Smooth muscle cell of the brain vasculature (primary cell): ENCODE measurements around the gene TCF4.

ENCODE experiments used
- DNase-seq: peaks from one replicate; pipeline ENCODE4 v3.0.0-alpha.2; 2012; ENCODE audit warnings: low read depth, low spot score

TCF4 gene

DNA sequence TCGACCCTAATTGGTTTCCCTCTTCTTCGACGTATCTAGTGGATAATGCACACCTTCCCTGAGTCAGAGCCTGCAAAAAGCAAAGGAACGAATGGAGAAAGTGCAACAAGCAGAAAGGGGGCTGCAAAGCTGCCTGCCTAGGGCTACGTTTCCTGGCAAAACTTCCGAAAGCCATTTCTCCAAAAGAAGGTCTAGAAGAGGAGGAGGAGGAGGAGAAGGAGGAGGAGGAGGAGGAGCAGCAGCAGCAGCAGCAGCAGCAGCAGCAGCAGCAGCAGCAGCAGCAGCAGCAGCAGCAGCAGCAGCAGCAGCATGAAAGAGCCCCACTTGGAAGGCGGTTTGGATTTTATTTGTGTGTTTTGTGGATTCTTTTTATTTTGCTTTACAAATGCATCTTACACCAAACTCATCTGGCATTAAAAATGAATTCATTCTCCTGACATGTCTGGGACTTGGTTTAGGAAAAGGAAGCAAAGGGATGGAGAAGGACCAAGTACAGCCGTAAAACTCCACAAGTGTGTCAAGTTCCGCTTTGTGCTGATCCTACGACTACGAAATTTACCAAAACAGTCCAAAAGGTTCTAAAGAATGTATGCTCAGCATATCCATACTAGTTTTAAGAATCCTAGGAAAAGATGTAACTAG, 2.0 kb downstream of the TCF4 start:
- DNase-seq, result no peak

DNA sequence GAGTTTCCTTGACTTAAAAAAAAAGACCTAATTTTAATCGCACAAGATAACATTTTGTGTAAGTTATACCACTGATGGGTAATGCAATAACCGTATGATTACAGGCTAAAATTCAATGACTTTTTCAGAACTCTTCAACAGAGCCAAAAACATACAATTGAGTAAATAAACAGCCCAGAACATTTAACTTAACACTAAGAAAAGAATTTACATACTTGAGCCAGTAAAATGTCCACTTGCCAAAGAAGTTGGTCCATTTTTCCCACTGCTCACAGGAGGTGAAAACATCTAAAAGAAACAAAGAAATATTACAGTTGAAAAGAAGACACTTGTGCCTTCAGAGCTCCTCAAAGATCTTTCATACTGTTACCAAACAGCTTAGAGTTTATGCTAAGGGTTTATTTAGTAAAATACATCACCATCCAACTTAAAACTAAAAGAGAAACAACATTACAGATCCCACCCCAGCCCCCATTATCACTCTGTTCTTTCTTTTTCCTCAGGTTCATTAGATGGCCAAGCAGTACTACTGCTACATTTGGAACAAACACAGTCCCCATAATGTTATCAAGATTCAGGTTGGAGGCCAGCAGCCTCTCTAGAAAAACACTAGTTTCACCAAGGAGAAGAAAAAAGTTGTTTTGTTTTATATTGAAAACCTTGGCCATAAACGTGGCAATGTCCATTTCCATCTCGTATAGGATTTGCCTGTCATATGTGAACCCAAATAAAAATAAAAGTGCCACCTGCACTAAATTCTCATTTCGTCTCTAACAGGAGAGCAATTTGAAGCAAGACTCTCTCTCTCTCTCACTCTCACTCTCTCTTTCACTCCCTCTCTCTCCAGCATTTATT, 2.7 kb downstream of the TCF4 start:
- DNase-seq, result no peak

DNA sequence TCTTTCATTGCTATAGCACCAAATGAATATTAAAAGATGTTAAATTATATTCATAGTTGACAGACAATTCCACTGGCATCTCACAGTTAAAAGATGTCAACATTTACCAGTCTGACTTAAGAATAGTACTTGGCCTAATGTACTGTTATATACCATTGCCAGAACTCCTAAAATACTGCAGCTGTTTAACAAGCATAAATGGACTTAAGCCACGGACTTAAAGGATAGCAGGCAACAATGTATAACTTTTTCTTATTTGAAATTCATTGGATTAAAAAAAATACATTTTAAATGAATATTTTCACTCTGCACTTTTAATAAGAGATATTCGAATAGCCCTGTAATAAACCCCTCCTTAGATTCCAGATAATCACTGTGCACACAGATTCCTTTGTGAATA, 3.8 kb downstream of the TCF4 start:
- DNase-seq, result no peak

DNA sequence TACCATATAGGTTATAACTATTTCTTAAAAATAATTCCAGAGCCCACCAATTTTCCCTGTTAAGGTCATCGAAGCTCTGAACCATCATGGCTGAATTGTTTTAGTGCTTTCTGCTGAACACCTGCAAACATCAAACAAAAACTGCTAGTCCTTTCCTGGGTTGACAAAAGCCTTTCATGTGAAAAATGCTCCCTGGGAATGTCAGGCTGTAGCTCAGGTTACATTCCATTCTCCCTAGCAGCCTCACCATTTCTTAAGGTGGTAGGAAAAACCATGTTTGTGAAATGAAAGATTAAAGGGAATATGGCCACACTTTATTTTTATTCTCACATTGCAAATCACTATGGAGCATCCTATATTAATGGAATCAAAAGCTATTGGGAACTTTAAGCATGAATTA, 5.7 kb downstream of the TCF4 start:
- no peak for DNase-seq

DNA sequence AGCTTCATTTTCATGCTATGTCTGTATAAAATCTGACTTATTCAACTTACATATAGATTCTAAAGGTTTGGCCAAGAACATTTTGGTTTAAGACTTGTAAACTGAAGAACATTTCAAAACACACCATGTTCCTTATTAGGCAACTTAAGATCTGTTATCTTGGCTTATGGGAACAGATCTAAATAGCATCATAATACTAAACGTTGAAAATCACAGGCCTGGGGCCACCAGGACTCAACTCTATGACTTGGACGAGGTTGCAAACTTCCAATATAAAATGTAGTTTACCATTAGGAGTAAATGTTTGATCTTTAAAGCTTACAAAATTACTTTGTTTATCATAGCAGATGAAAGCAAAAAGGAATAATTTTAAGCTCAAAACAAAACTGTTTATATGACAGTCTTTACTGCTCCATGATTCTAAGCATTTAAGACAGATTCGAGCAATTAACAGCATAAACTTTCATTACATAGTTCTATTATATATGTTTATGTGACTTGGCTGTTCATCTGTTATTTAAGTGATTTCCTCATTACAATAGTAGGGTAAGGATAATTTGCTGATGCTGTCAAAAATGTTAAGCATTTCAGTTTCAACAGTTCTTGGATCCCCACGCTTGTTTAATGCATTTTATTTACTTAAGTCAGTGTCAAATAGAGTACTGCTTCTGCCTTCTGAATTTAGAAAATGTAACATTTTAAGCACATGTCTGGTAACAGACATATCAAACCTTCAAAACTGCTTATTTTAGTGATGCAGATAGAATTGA, 8.3 kb downstream of the TCF4 start:
- no peak for DNase-seq

DNA sequence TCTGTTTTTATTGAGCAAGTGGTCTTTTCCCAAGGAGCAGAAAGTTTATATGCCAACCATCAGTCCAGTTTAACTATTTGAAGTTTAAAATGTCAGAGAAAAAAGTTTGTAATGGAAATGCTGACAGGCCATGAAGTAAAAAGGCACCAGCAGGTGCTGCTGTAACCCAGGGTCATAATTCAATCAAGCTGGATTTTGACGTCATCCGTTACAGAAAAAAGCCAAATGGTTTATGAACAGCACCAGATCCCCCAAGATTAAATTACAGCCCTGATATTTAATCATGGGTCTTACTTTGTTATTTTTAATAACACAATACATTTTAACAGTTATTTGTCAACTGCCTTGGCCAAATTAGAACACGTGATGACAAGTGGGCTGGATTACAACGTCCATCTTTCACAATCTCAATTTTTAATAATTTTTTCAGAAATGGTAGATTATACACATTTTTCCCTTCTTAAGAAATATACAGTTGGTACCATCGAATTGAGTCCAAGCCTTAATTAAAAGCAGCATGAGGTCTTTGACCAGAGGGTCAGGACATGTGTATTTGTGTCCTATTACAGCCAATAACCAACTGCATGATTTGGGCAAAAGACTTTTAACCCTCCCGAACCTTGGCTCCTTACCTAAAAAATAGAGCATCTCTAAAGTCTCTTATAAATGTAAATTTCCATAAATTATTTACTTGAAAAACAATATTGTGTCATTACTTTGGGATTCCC, 10.0 kb downstream of the TCF4 start:
- no peak for DNase-seq

DNA sequence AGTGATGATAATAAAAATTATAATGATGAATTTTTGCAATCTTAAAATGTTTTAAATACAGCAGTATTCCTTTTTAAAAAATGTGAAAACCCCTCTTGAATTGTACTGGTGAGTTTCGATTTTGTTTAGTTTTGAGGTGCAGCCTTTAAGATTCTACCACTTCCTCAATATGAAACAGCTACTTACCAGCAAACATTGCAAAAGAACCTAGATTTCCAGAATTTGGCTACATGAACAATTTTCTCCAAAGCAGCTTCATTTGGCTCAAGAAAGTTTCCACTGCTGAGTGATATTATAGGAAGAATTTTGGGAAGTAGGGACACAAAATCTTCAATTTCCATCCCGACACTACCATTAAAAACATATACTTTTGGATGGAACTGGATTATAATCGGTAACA, 12.0 kb downstream of the TCF4 start:
- DNase-seq, result no peak

DNA sequence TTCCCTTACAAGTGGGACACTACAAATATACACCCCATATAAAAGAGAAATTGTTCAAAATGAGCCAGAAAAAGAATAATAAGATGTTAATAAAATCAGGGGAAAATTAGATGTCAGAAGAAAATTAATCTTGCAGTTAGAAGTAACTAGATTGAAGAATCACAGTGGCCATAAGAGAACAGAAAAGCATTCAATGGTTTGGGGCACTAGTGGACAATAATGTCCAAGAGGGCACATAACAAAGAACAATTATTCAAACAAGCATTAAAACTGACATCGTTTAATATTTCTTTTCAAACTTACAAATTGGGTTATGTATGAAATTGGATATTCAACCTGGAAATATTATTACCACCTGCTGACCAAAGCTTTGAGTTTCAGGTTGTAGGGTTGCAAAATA, 12.9 kb downstream of the TCF4 start:
- DNase-seq, result no peak

DNA sequence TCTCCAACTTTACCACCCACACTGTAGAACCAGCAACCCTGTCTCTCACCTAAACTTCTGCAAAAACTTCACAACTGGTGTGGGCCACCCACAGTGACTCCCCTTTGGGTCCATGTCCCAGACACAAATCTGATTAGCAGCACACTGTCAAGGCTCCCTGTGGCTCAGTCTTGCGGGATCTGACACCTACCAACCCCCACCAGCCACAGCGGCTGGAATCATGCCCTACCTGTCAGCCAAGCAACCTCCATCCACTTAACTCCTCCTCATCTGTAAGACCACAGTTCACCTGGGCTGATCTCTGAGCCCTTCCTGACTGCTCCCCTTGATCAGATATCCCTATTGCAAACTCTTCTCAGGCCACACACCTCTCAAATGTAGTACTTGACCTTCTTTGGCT, 14.6 kb downstream of the TCF4 start:
- DNase-seq, result no peak

DNA sequence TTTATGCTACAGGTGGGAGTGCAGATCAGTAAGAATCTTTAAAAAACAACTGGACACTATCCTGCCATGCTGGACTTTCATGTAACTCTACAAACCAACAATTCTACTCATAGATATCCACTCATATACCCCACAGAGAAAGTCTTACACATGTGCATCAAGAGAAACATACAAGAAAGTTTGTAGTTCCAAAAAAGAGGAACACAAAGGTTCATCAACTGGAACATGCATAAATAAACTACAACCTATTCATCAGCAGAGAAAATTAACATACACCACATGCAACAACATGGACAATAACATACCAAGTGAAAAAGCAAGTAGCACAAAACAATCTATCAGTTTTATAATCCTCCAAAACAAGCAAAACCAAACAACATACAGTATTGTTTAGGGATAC, 17.0 kb downstream of the TCF4 start:
- DNase-seq, result no peak

DNA sequence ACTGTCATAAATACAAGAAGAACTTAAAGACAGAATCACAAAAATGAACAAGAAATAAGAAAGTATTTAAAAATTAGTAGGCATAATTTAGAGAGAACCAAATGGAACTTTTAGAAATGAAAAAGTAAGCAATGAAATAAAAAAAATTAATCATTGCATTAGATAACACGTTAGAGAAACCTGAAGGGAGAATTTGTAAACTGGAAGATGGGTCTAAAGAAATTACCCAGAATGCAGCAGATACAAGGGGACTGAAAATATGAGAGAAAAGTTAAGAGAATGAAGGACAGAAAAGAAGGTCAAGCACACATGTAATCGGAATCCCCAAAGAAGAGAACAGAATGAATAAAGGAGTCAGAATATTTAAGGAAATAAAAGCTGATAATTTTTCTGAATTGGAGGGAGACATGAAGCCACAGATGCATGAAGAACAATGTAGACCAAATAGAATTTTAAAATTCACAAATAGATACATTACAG, 21.5 kb downstream of the TCF4 start:
- DNase-seq, result no peak

DNA sequence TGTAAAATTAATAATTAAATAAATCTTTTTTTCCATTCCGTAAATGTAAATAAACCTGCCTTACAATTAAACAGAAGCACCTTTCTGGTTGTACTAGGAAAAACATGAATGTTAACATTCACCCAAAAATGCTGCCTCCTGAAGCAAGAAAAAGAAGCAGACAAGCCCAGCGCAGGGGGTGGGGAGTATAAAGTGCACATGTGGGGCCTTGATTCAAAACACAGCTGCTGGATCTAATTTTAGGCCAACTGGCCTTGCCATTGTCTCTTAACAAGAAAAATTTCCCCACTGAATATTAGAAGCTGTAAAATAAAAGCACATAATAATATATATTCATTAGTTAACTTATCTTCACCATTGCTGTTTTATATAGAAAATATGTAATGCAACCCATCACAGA, 28.3 kb downstream of the TCF4 start:
- no peak for DNase-seq

DNA sequence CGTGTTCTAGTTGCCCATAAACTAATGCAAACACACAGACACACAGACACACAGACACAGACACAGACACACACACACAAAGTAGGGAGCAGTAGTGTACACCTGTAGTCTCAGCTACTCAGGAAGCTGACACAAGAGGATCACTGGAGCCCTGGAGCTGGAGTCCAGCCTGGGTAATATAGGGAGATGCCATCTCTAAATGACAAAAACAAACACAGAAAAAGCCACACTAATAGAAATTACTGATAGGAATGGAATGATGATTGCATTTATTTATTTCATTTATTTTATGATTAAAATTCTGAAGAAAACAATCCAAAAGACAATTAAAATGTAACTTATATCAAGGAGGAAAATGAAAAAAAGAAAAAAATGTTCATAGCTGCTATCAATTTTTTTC, 30.8 kb downstream of the TCF4 start:
- DNase-seq, result no peak

DNA sequence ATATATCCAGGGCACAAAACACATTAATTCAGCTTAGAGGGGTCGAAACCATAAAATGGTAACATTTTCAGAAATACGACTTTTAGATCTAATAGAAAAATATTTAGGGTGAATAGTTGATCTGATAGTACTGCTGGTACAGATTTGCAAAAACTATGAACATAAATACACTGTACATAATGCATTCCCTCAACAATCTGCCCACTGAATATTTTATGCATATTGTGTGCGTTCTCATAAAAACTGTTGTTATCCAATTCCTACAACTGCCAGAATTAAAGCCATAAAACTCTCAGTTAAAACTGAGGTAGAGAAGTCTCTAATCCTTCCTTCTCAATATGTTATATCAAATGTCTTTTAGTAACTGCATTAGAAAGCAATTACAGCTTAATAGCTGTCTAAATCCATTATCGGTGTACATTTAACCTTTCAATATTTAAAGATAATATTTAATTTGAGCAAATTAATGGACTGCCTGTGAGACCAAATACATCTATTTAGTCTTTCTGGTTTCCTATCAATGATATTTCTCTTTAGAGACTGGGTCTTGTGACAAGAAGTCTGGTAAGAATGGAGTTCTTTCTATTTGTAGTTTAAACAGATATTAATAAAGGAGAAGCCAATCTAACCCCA, 32.5 kb downstream of the TCF4 start:
- DNase-seq, result no peak

DNA sequence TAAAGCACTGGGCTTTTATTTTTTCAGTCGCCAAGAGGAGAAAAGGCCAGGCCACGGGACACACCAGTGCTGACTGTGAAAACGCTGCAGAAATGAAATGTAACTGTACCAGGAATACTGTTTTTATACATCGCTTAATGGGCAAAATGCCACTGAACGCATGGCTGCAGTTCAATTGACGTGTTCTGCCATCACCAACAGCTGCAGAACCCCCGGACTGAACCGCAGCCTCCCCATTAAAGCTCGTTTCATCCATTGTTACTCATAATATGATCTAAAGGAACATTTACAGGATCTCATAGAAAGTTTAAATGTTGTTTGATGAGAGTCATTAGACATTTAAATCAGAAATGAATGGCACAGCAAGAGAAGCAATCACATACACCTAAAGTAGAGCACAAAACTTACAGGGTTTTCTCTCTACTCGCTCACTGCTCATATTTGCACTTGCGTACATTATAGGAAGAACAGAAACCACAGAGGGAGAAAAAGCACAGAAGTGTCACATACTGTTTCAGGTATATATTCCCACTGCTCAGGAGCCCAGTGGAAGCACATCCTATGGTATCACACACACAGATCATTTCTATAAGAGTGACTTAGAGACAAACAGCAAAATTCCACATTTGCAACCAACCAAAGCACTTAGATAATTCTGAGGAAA, 35.3 kb downstream of the TCF4 start:
- DNase-seq, result no peak

DNA sequence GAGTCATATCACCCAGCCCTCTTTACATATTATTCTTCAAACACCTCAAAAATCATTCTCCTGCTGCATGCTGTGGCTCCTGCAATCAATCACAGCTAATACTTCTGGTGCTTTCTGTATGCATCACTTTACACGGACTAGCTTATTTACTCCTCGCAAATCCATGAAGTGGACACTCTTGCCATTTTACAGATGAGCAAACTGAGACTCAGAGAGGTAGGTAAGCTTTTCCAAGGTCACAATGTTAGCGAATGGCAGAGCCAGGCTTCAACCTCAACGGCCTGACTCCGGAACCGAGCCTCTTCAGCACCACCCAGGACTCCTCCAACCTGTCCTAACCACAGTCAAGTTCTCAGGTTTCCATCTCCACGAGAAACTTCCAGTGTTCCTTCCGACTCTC, 36.8 kb downstream of the TCF4 start:
- DNase-seq, result no peak

DNA sequence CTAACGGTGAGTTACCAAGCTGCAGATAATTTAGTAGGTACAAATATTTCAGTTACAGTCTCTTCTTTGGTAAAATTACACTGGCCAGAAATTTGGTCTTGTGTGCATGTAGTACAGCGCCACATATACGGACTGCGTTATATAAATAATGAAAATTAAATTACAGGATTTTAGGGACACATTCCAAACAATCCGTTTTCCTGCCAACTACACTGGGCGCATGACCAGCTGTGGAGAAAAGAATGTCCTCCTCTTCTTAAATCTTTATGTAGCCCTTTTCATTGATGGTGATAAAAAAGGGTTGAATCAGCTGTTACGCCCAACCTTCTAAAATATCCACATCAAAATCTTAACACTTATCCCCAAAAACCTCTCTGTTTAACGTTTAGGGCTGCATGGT, 37.5 kb downstream of the TCF4 start:
- no peak for DNase-seq

DNA sequence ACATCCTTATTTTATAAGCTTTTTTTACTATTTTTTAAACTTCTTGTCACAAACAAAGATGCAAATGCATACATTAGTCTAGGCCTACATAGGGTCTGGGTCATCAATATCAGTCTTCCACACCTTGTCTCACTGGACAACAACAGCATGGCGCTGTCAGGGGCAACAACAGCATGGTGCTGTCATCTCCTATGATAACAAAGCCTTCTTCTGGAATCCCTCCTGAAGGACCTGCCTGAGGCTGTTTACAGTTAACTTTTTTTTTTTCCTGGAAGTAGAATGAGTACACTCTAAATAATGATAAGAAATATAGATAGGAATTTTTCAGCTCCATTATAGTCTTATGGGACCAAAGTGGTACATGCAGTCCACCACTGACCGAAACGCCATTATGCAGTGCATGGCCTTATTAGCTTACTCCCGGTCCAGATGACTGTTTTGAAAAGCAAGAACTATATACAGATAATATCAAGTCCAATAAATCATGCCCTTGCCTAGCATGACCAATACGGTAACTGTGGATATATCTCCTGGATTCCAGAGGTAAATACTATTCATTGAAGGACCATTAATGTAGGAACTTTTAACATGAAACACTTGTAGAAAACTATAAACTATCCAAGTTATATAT, 38.4 kb downstream of the TCF4 start:
- no peak for DNase-seq

DNA sequence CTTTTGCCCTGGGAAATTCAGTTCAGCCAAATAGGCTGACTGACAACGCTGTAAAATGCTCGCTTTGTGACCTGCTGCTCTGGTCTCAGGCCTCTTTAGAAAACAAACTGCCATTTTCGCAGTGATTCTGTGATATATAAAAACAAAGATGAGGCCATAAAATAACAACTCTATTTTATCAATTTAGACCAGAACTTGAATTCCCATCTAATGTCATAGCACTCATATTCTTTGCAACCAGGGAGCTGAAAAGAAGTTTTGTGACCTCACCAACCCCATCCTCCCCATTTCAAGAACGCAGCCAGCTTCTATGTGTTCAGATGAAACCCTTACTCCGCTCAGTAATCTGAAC, 40.3 kb downstream of the TCF4 start:
- no peak for DNase-seq
